Measurements from ENCODE around the gene ARMC12. TPM values are rescaled to one million over a fixed set of nuclear protein-coding genes. Genes with fewer than 3 reads are reported as not detected.

ARMC12 gene
- total and polyA plus RNA-seq, 2 of the 13 experiments (the other 11 are each of a cell fraction or from before 2014, with no cell fraction given), result 1.3 TPM; not detected in 1

DNA sequence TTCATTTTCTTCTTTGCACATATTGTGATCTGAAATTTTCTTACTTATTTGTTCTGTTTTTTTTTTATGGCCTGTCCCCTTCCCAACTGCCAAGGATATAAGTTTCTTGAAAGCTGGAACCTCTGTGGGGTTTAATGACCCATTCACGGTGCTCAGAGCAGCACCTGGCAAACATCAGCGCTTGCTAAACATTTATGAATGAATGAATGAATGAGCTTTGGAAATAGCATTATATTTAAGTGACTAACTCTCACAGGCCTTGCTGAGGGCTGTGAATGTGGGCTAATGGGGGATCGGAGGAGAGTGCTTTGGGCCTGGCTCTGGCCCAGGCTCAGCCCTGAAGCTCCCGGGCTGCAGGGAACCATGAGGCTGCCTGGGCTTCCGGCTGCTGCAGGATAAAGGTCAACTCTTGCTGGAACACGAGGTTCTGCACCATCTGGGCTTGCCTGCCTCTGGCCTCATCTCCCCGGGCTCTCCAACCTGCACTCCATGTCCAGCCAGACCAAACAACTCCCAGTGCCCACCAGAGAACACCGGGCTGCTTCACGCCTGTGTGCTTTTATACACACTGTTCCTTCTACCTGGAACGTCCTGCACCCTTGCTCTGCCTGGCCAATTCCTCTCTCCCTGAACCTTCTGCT is 14.6 kb upstream of the ARMC12 start (continued):
- TF ChIP-seq CEBPB (IDR thresholded peaks at IDR 0.05; ENCODE audit: borderline replicate concordance, low read depth, low read length) (no peak), NR2C2 (CRISPR knock-in tag; IDR thresholded peaks at IDR 0.05; ENCODE audit: borderline replicate concordance) (peak; percentile 45; the same call in 1 of the 2 replicates), ZNF607 (CRISPR knock-in tag; IDR thresholded peaks at IDR 0.05; ENCODE audit: borderline replicate concordance) (peak; percentile 73; the same call in 1 of the 2 replicates), KMT2A (CRISPR knock-in tag; IDR thresholded peaks at IDR 0.05) (no peak), TAF1 (CRISPR knock-in tag; IDR thresholded peaks at IDR 0.05) (no peak), SP4 (CRISPR knock-in tag; IDR thresholded peaks at IDR 0.05) (0 out of 2 replicates have a peak, but pooled peaks have one; percentile 21), U2AF1 (optimal IDR thresholded peaks at IDR 0.05; ENCODE audit: low read depth, low read length) (no peak), SMYD3 (CRISPR knock-in tag; IDR thresholded peaks at IDR 0.05) (no peak), SALL1 (CRISPR knock-in tag; IDR thresholded peaks at IDR 0.05) (peak; percentile 66), IKZF1 (IDR thresholded peaks at IDR 0.05) (no peak), ZNF572 (CRISPR knock-in tag; IDR thresholded peaks at IDR 0.05) (no peak), BCL6 (CRISPR knock-in tag; IDR thresholded peaks at IDR 0.05) (no peak), WIZ (CRISPR knock-in tag; IDR thresholded peaks at IDR 0.05) (no peak), IKZF4 (CRISPR knock-in tag; IDR thresholded peaks at IDR 0.05; ENCODE audit: borderline replicate concordance, low read depth, not compliant biosample characterization) (no peak)
- TF ChIP-seq, protein P1, sequence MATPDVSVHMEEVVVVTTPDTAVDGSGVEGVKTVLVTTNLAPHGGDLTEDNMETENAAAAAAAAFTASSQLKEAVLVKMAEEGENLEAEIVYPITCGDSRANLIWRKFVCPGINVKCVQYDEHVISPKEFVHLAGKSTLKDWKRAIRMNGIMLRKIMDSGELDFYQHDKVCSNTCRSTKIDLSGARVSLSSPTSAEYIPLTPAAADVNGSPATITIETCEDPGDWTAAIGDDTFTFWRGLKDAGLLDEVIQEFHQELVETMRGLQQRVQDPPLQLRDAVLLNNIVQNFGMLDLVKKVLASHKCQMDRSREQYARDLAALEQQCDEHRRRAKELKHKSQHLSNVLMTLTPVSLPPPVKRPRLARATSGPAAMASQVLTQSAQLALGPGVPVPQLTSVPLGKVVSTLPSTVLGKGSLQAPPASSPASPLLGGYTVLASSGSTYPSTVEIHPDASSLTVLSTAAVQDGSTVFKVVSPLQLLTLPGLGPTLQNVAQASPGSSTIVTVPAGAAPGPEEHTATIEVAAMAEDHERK (CRISPR knock-in tag; IDR thresholded peaks at IDR 0.05; ENCODE audit: low read depth), result no peak
- TF ChIP-seq, protein P2, sequence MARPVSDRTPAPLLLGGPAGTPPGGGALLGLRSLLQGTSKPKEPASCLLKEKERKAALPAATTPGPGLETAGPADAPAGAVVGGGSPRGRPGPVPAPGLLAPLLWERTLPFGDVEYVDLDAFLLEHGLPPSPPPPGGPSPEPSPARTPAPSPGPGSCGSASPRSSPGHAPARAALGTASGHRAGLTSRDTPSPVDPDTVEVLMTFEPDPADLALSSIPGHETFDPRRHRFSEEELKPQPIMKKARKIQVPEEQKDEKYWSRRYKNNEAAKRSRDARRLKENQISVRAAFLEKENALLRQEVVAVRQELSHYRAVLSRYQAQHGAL (CRISPR knock-in tag; IDR thresholded peaks at IDR 0.05; ENCODE audit: not compliant biosample characterization), result no peak
- TF ChIP-seq, protein P3, sequence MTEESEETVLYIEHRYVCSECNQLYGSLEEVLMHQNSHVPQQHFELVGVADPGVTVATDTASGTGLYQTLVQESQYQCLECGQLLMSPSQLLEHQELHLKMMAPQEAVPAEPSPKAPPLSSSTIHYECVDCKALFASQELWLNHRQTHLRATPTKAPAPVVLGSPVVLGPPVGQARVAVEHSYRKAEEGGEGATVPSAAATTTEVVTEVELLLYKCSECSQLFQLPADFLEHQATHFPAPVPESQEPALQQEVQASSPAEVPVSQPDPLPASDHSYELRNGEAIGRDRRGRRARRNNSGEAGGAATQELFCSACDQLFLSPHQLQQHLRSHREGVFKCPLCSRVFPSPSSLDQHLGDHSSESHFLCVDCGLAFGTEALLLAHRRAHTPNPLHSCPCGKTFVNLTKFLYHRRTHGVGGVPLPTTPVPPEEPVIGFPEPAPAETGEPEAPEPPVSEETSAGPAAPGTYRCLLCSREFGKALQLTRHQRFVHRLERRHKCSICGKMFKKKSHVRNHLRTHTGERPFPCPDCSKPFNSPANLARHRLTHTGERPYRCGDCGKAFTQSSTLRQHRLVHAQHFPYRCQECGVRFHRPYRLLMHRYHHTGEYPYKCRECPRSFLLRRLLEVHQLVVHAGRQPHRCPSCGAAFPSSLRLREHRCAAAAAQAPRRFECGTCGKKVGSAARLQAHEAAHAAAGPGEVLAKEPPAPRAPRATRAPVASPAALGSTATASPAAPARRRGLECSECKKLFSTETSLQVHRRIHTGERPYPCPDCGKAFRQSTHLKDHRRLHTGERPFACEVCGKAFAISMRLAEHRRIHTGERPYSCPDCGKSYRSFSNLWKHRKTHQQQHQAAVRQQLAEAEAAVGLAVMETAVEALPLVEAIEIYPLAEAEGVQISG (CRISPR knock-in tag; IDR thresholded peaks at IDR 0.05), result peak; percentile 60; the same call in 1 of the 2 replicates
- TF ChIP-seq, protein P4, sequence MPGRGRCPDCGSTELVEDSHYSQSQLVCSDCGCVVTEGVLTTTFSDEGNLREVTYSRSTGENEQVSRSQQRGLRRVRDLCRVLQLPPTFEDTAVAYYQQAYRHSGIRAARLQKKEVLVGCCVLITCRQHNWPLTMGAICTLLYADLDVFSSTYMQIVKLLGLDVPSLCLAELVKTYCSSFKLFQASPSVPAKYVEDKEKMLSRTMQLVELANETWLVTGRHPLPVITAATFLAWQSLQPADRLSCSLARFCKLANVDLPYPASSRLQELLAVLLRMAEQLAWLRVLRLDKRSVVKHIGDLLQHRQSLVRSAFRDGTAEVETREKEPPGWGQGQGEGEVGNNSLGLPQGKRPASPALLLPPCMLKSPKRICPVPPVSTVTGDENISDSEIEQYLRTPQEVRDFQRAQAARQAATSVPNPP (CRISPR knock-in tag; IDR thresholded peaks at IDR 0.05), result no peak
- TF ChIP-seq, protein P5, sequence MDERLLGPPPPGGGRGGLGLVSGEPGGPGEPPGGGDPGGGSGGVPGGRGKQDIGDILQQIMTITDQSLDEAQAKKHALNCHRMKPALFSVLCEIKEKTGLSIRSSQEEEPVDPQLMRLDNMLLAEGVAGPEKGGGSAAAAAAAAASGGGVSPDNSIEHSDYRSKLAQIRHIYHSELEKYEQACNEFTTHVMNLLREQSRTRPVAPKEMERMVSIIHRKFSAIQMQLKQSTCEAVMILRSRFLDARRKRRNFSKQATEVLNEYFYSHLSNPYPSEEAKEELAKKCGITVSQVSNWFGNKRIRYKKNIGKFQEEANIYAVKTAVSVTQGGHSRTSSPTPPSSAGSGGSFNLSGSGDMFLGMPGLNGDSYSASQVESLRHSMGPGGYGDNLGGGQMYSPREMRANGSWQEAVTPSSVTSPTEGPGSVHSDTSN (CRISPR knock-in tag; IDR thresholded peaks at IDR 0.05), result no peak

Data from HepG2 (cell line).